NB4 (cell line): ENCODE results near the gene EHMT1.

Experiments used
- CTCF ChIP-seq: IDR thresholded peaks from one replicate; pipeline ENCODE4 v1.5.1; 2012; ENCODE audit warnings: low read depth, low read length
- MAX ChIP-seq: IDR thresholded peaks from 2 replicates; pipeline ENCODE4 v1.6.1; 2011; ENCODE audit warnings: low read depth, low read length
- POLR2A ChIP-seq: IDR thresholded peaks from 2 replicates; pipeline ENCODE4 v1.6.1; 2011; ENCODE audit warnings: mild to moderate bottlenecking; ENCODE audit not compliant: insufficient read length; ENCODE audit errors: extremely low read depth

- no peak for TF ChIP-seq CTCF
- no peak for TF ChIP-seq POLR2A
- TF ChIP-seq MAX: no peak
Measured at GRCh38 chr9:137817236-137818200, 198.7 kb downstream of the EHMT1 start.
